A673 (cell line): ENCODE data around the gene DPF3.

Experiments
- CTCF ChIP-seq: fragments of 300-800, 200-600 bp; sonication (generic); conservative IDR thresholded peaks from 2 replicates; pipeline ENCODE4 v1.5.1; 2017; ENCODE audit warnings: low read depth, mild to moderate bottlenecking, antibody characterized with exemption, low read length, moderate library complexity, mixed read lengths
- EZH2 ChIP-seq: fragments of 200-600 bp; sonication (generic); IDR thresholded peaks from 2 replicates; pipeline ENCODE4 v1.6.1; 2017; ENCODE audit warnings: borderline replicate concordance, low read depth, mild to moderate bottlenecking, mixed read lengths, antibody characterized with exemption, low read length; ENCODE audit not compliant: poor library complexity, severe bottlenecking

GRCh38 chr14:72894623-72895378 lies 900 bp upstream of the DPF3 start:
- TF ChIP-seq CTCF (no peak), EZH2 (no peak)
